HG02973 (cell line): Measurements from ENCODE around the gene ATG14.
"Not testable (repeated sequence)": the region's sequence is repeated elsewhere in the genome, so short reads cannot be mapped to it uniquely, and the experiment has no call there.

Source experiments
- ATAC-seq: cut with Tn5 transposase; IDR thresholded peaks from one replicate; pipeline ENCODE4 v1.9.1; 2021; ENCODE audit warnings: moderate library complexity; ENCODE audit not compliant: unreplicated experiment

Gene ATG14

DNA sequence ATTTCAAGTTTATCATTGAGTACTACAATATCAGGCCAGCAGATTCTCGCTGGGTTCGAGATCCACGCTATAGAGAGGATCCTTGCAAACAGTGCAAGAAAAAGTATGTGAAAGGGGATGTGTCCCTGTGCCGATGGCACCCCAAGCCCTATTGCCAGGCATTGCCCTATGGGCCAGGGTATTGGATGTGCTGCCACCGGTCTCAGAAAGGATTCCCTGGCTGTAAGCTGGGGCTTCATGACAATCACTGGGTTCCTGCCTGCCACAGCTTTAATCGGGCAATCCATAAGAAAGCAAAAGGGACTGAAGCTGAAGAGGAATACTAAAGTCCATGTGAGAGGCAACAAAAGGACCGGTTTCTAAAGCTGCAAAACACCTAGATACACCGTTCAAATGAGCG, 59.4 kb downstream of the ATG14 start:
- no peak for ATAC-seq

DNA sequence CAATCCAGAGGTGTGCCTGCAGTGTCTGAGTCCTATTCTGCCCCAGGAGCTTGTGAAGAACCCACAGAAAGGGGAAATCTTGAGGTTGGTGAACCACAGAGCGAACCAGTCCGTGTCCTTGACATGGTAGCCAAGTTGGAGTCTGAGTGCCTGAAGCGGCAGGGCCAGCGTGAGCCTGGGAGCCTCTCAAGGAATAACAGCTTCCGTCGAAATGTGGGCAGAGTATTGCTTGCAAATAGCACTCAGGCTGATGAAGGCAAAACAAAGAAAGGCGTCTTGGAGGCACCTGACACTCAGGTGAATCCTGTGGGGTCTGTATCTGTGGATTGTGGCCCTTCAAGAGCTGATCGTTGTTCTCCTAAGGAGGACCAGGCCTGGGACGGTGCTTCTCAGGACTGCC, 60.5 kb downstream of the ATG14 start:
- no peak for ATAC-seq

DNA sequence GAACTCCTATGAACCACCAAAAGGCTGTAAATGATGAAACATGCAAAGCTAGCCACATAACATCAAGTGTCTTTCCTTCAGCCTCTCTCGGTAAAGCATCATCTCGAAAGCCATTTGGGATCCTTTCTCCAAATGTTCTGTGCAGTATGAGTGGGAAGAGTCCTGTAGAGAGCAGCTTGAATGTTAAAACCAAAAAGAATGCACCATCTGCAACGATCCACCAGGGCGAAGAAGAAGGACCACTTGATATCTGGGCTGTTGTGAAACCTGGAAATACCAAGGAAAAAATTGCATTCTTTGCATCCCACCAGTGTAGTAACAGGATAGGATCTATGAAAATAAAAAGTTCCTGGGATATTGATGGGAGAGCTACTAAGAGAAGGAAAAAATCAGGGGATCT, 61.2 kb downstream of the ATG14 start:
- ATAC-seq = no peak

DNA sequence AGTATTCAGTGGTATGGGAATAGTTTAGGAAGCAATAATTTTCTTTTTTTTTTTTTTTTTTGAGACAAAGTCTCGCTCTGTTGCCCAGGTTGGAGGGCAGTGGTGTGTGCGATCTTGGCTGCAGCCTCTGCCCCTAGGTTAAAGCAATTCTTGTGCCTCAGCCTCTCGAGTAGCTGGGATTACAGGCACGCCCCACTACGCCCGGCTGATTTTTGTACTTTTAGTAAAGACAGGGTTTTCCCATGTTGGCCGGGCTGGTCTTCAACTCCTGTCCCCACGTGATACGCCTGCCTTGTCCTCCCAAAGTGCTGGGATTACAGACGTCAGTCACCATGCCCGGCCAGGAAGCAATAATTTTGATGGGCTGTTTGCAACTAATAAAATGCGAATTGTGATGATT, 62.1 kb downstream of the ATG14 start:
- no peak for ATAC-seq

DNA sequence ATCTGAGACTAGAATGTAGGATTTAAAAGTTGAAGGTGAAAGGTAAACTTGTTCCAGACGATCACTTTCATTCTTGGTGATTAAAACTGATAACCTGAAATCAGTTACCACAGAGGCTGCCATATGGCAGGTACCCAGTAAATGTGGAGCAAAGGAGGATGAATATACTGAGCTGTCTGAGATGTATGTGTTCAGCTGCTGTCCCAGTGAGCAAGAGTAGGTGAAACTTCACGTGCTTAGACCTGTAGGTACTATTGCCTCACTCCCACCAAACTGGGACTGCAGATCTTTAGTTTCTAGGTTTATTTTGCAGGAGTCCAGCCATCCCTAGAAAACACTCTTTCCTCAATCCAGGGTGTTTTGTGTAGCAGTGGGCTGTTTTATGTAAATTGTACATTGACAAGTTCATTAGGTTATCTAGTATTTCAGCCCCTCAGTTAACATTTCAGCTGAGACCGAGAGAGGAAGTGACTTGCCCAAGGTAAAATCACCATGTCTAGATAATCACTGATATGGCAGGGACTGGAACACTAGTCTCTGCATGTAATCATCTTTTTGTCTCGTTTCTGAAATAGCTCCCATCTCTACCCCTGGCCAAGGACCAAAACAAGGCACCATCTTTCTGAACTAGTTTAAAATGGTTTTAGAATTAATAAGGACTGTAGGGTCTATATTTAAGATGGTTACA, 62.7 kb downstream of the ATG14 start:
- ATAC-seq = no peak

DNA sequence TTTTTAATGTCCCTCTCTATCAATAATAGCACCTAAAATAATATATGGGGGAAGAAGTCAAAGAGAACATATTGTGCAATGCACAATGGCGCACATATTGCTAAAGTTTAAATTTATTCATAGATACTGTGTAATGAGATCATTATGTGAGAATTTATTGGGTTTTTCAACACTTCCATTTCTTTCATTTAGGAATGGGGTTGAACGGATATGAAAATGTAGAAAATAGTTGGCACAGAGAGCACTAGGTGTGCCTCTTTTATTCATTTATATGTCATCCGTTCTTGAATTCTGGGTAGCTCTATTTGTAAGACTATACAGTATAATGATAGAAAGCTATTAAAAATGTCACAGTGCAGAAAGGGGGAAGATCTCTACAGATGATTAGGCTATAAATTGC, 63.9 kb downstream of the ATG14 start:
- no peak for ATAC-seq

DNA sequence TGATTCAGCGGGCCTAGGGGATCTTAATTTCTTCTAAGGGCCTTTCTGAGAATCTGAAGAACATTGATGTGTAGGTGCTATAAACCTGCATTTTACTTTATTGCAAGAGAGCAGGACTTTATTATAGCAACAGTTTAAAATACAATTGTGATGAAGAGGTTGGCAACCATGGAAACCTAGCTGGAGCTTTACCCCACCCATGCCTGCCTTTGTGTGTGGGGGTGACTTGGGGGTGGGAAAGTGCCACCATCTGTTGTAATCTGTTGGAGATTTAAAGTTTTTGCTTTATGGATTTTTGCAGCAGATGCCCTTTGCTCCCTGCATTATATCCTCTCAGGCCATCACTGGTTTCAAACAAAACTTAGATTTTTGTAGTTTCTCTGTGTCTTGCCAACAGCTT, 64.6 kb downstream of the ATG14 start:
- ATAC-seq = no peak

DNA sequence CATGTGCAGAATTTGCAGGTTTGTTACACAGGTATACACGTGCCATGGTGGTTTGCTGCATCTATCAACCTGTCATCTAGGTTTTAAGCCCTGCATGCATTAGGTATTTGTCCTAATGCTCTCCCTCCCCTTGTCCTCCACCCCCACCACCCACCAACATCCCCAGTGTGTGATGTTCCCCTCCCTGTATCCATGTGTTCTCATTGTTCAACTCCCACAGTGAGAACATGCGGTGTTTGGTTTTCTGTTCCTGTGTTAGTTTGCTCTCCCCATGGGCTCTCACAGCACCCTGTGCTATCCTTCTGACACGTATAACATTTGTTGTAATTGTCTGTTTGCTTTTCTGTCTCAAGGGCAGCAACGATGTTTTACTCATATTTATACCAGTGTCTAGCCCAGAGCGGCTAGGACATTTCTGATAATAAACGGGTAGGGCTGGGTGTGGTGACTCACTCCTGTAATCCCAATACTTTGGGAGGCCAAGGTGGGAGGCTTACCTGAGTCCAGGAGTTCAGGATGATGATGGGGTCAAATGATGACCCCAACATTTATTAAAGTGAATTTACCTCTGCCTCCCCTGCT, 67.0 kb downstream of the ATG14 start:
- not testable (repeated sequence) for ATAC-seq

DNA sequence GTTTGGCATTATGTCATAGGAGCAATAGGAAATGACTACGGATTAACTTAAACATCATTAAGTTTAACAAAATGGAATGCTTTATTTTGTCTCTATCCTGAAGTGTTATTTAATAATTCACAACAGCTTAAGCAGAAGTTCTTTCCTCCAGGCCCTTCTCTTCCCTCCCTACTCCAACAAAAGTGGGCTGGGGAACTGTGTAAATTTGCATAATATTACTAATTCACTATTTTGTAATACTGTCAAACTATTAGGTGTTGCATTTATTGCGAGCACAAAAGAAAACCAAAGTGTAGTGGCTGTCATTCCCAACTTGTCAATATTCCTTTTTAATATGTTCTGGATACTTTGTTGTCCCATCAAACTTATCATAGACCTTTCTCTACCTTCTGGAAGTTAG, 69.8 kb downstream of the ATG14 start:
- no peak for ATAC-seq

DNA sequence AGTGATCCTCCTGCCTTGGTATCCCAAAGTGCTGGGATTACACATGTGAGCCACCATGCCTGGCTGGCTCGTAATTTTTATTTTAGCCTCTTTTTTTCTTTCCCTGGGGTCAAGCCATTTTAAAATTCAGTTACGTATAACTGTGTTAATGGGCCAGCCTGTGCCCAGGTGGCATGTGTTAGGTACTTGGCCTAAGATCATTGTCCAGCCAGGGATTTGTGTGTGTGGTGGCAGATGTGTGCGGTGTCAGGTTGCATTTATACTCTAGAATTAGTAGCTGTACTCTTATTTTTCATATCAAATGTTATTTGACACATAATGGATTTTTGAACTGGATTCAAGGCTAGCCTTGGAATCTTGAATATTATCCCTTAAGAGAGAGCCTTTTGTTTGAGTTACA, 71.1 kb downstream of the ATG14 start:
- ATAC-seq = no peak

DNA sequence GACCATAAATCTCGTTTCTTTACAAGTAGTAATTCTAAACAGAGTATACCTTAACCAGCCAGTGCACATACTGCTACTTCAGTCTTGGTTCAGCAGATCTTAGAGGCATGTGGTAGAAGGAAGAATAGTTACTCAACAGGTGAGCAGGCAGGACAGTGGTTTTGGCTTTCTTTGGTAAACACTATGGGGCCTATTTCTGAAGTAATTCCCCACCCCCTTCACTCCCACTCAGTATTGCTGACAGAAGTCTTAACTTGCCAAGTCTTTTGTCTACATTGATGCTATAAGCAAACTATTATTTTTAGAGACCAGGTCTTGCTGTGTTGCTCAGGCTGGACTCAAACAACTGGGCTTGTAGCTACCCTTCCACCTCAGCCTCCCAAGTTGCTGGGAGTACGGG, 71.9 kb downstream of the ATG14 start:
- ATAC-seq = peak; percentile 88

DNA sequence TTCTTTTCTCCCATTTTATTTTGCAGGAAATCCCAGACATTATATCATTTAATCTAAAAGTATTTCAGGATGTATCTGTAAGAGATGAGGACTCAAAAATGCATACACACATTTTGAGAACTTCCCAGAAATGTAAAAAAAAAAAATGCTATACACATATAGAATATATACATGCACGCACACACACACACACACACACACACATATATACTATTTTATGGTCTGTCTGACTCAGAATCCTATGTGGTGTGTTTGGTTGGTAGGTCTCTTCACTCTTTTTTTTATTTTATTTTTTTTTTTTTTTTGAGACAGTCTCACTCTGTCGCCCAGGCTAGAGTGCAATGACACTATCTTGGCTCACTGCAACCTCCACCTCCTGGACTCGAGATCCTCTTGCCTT, 74.9 kb downstream of the ATG14 start:
- no peak for ATAC-seq

DNA sequence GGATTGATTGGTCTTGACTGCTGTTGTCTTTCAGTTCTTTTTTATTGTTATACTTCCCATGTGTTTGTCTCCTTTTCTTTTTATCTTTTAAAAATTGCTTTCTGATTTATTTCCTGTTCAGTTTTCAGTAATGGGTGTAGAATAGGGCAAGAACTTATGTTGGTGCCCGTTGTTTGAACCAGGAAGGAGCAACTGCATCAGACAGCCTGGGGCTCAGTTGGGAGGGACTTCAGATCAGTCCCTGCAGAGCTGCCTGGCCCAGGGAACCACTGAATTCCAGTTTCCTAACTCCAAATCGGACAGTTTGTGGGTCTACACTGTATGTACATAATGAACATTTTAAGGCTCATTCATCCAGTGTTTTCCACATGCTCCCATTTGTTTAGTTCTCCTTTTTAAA, 75.5 kb downstream of the ATG14 start:
- no peak for ATAC-seq

DNA sequence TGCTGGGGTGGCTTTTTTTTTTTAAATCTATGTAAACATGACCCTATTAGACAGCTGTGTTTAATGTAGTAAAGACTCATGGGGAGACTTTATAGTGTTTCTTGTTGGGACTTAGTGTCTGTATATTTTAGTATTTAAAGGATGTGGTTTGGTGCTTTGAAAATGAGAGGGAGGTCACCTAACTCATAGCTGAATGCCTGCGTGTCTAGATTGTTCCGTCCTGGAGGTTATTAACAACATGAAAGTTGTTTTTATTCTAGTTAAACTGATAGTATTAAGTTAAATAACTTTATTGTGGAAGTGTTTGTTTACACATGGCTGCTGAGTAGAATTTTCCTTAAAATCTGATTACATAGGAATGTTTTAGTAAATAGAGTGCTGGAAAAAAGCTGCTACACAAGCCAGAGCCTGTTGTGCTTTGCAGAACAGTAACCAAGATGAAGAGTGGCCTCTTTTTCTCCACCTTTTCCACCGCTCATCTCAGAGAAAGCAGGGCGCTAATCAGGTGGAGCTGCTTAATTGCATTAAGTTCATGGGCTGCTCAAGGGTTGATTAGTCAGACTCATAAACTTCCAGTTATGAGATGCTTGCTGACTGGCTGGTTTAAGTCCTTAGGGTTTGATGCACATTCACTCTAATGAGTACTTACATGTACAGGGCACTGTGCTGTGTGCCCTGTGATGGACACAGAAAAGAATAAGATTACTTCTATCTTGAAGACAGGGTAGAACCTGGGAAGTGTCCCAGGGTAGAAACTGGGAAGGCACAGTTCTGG, 77.7 kb downstream of the ATG14 start:
- no peak for ATAC-seq

DNA sequence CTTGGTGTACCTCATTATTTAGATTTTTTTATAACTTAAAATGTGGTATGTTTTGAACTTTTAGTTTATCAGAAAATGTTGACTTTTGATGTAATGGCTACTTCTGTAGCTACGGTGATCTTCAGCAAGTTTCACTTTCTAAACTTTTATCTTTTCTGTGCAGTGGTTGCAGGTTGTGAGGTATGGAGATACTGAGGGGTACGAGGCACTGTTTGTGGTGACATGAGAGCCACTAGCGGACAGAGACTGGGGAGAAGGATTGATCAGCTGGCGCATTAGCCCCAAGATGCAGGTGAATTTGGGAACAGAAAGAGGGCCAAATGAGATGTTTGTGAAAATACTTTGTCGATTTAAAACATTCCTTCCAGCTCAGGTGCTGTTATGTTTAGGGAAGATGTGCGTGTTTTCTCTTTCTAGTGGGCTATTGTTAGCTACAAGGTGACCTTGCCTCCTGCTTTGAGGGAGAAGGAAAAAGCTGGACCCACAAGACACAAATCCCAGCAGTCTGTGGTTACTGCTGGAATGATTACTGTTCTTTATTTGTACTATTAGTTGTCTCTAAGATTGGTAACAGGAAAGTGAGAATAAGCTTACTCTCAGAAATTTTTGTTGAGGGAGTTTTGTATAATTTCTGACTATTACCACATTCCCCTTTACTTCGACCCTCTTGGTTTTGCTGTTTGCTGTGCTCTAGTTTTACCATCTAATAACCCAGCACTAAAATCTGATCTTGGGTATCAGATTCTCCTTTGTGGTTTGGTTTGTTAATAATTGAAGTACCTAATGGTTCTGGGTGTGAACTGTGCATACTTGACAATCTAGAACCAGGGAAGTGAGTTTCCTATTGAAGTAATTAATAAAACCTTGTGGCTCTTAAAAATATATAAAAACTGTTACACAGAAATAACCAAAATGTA, 78.7 kb downstream of the ATG14 start:
- ATAC-seq = peak; percentile 53

DNA sequence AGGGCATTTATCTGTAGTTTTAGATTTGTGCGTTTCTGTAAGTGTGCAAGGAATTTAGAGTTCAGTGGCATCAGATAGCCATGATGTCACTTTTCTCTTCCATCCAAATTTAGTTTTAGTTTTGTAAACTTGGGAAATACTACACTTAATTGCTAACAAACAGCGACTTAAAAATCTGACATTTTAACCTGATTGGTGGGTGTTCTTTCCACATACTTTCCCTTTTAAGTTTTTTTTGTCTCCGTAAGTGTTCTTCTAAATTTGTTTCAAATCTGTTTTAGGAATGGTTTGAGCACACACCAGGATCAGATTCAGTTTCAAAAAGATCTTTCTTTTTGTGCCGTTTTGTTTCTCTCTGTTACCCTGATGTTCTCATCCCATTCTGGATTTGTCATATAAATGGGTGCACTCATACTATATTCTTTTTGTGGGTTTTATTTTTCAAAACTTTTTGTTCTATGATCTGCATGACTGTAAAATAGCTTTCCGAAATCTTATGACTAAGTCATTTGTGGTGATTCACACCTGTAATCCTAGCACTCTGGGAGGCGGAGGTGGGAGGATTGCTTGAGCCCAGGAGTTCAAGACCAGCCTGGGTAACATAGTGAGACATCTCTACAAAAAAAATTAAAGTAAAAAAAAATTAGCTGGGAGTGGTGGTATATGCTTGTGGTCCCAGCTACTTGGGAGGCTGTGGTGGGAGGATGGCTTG, 81.5 kb downstream of the ATG14 start:
- ATAC-seq = no peak

DNA sequence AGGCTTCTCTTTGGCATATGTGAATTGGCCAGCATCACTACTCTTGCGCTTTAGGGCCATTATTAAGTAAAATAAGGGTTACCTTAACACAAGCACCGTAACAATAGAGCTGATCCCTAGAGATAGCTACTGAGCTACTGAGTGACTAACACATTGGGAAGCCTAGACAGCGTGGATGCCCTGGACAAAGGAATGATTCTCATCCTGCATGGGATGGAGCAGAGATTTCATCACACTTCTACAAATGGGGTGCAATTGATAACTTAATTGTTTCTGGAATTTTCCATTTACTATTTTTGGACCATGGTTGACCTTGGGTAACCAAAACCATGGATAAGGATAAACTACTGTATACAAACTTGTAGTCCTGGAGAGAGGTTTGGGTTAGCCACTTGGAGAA, 83.3 kb downstream of the ATG14 start:
- ATAC-seq = no peak

DNA sequence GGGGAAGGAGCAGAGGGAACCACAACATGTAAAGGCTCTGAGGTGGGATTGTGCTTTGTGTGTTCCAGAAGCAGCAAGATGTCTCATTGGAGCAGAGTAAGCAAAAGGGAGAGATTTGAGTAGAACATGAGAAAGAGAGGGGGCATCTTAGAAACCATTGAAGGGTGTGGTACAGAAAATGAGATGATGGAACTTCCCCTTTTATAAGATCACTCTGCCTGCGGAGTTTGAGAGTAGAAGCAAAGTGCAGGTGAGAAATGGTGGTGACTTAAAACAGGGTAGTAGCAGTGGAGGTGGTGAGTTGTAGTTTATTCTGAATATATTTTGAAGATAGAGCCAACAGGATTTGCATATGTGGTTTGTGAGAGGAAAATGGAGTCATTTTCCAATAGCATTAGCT, 84.5 kb downstream of the ATG14 start:
- ATAC-seq = peak; percentile 67

DNA sequence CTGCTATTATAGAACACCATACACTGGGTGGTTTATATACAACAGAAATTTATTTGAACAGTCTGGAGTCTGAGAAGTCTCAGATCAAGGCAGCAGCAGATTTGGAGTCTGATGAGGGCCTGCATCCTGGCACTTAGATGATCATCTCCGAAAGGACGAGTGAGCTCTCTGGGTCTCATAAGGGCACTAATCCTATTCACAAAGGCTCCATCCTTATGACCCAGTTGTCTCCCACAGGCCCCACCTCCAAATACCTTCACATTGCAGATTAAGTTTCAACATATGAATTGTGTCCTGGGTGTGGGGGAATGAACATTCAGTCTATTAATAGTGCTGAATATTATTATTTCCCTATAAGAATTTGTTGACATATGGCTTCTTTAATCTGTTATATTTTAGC, 86.8 kb downstream of the ATG14 start:
- ATAC-seq = no peak

DNA sequence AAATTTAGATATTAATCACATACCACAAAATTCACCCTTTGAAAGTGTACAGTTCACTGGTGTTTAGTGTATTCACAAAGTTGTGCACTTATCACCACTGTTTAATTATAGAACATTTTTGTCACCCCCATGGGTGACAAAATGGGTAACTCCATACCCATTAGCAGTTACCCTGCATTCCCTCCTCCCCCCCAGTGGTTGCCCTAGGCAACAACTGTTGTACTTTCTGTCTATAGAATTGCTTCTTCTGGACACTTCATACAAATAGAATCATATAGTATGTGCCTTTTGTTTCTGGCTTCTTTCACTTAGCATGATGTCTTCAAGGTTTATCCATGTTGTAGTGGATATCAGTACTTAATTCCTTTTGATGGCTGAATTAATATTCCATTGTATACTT, 87.7 kb downstream of the ATG14 start:
- ATAC-seq = no peak

DNA sequence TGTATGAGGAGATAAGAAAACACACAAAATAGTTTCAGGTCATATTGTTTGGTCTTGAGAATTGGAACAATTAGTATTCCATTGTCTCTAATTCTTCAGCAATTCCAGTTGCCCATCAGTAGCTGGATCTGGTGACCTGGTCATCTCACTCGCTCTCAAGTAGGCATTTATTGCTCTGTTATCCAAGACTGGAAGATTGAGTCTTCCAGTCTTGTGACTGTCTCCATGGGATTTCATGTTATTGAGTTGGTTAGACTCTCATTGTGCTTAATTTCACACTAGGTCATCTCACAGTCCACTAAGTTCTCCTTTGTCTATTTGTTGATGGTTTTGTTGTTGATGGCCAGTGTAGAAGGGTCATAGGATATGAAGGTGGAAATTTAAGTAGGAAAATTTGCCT, 92.9 kb downstream of the ATG14 start:
- no peak for ATAC-seq
